Astrocyte (in vitro differentiated cells and primary cell): ENCODE measurements around the gene SNCAIP. TPM values are rescaled to one million over a fixed set of nuclear protein-coding genes. Genes with fewer than 3 reads are reported as not detected.

Source experiments
- DNase-seq: peaks from one replicate; pipeline ENCODE4 v3.0.0-alpha.2; 2010; ENCODE audit warnings: low read depth
- FAIRE-seq: peaks from 2 replicates; lab custom pipeline; 2011; peaks lifted over from hg19 to GRCh38; lab: Jason Lieb, UNC
- H2AFZ ChIP-seq: 2 replicates; pipeline ENCODE4 v1.6.0; 2012; ENCODE audit warnings: low read depth, low read length, inconsistent platforms
- H3K27ac ChIP-seq: 2 replicates; pipeline ENCODE4 v1.5.1; 2011; ENCODE audit warnings: low read depth, low read length, inconsistent platforms
- H3K27me3 ChIP-seq: 2 replicates; pipeline ENCODE4 v1.6.0; 2011; ENCODE audit warnings: low read length, inconsistent platforms; ENCODE audit not compliant: insufficient read depth
- H3K36me3 ChIP-seq: 2 replicates; pipeline ENCODE4 v1.5.1; 2011; ENCODE audit warnings: low read length, inconsistent platforms; ENCODE audit not compliant: insufficient read depth
- H3K4me1 ChIP-seq: 2 replicates; pipeline ENCODE4 v1.5.1; 2011; ENCODE audit warnings: low read length, inconsistent platforms; ENCODE audit not compliant: insufficient read depth
- H3K4me2 ChIP-seq: 2 replicates; pipeline ENCODE4 v1.6.0; 2012; ENCODE audit warnings: low read length, inconsistent platforms
- H3K4me3 ChIP-seq: 2 replicates; pipeline ENCODE4 v1.5.1; 2011; ENCODE audit warnings: low read depth, mild to moderate bottlenecking, low read length, inconsistent platforms; ENCODE audit not compliant: insufficient read depth
- H3K79me2 ChIP-seq: 2 replicates; pipeline ENCODE4 v1.6.0; 2012; ENCODE audit warnings: mild to moderate bottlenecking, low read length, inconsistent platforms; ENCODE audit not compliant: insufficient read depth
- H3K9ac ChIP-seq: 2 replicates; pipeline ENCODE4 v1.6.0; 2012; ENCODE audit warnings: mild to moderate bottlenecking, low read length, inconsistent platforms
- H3K9me3 ChIP-seq: 2 replicates; pipeline ENCODE4 v1.5.1; 2012; ENCODE audit warnings: low read depth, mild to moderate bottlenecking, low read length, inconsistent platforms; ENCODE audit not compliant: insufficient read depth
- H4K20me1 ChIP-seq: 2 replicates; pipeline ENCODE4 v1.6.0; 2012; ENCODE audit warnings: low read length, inconsistent platforms; ENCODE audit not compliant: insufficient read depth
- H3K27ac Mint-ChIP-seq: one replicate; pipeline ENCODE4 v1.8.0; 2021; ENCODE audit warnings: mild to moderate bottlenecking, mixed read lengths; ENCODE audit not compliant: unreplicated experiment
- H3K27me3 Mint-ChIP-seq: one replicate; pipeline ENCODE4 v1.8.0; 2021; ENCODE audit warnings: low read depth, mixed read lengths; ENCODE audit not compliant: unreplicated experiment
- H3K36me3 Mint-ChIP-seq: one replicate; pipeline ENCODE4 v1.8.0; 2021; ENCODE audit warnings: low read depth, mixed read lengths; ENCODE audit not compliant: unreplicated experiment
- H3K4me1 Mint-ChIP-seq: one replicate; pipeline ENCODE4 v1.8.0; 2021; ENCODE audit warnings: low read depth, mixed read lengths; ENCODE audit not compliant: unreplicated experiment
- H3K4me3 Mint-ChIP-seq: one replicate; pipeline ENCODE4 v1.8.0; 2021; ENCODE audit warnings: mild to moderate bottlenecking, moderate library complexity, mixed read lengths; ENCODE audit not compliant: unreplicated experiment
- H3K9me3 Mint-ChIP-seq: one replicate; pipeline ENCODE4 v1.8.0; 2021; ENCODE audit warnings: mild to moderate bottlenecking, mixed read lengths; ENCODE audit not compliant: unreplicated experiment
- CTCF ChIP-seq: IDR thresholded peaks from 2 replicates; pipeline ENCODE4 v1.5.1; 2011; ENCODE audit warnings: low read depth, mild to moderate bottlenecking, inconsistent platforms, low read length, moderate library complexity; ENCODE audit not compliant: insufficient read depth
- EZH2 ChIP-seq: IDR thresholded peaks from 2 replicates; pipeline ENCODE4 v1.6.1; 2012; ENCODE audit warnings: mild to moderate bottlenecking, low read length, inconsistent platforms; ENCODE audit not compliant: insufficient read depth
- total RNA-seq: library from RNA; stranded (reverse); gene quantifications from 2 replicates; pipeline ENCODE4 v1.2.1, GENCODE V29; 2021

Gene SNCAIP
- total RNA-seq, 1 donor from 2014 or later = 1.7 TPM

- DNase-seq (no peak), FAIRE-seq (no peak)
- no peak overlapping the region for H2AFZ ChIP-seq
- H3K27ac Mint-ChIP-seq = no peak overlapping the region
- H3K9me3 ChIP-seq = no peaks in the 10 kb centered on the region
- no peaks in the 10 kb centered on the region for H3K27me3 ChIP-seq
- no peak overlapping the region for H3K4me3 ChIP-seq
- no peak for TF ChIP-seq CTCF
- no peak for TF ChIP-seq EZH2
- H3K27ac ChIP-seq = no peak overlapping the region
- H3K4me3 Mint-ChIP-seq = no peak overlapping the region
- H3K4me1 Mint-ChIP-seq = no peaks in the 10 kb centered on the region
- no peaks in the 10 kb centered on the region for H3K4me1 ChIP-seq
- H3K27me3 Mint-ChIP-seq = no peaks in the 10 kb centered on the region
- H3K9me3 Mint-ChIP-seq = no peaks in the 10 kb centered on the region
- H3K79me2 ChIP-seq = no peaks in the 10 kb centered on the region
- no peak overlapping the region for H3K9ac ChIP-seq
- no peak overlapping the region for H3K4me2 ChIP-seq
- no peaks in the 10 kb centered on the region for H4K20me1 ChIP-seq
- H3K36me3 Mint-ChIP-seq = no peaks in the 10 kb centered on the region
- no peaks in the 10 kb centered on the region for H3K36me3 ChIP-seq
Measured at GRCh38 chr5:122434205-122434970, 122.4 kb downstream of the SNCAIP start.

GRCh38 chr5:122435234-122435633 lies 123.2 kb downstream of the SNCAIP start:
- H3K36me3 Mint-ChIP-seq = no peaks in the 10 kb centered on the region

More at GRCh38 chr5:122435234-122435633, 123.2 kb downstream of the SNCAIP start:
- Histone ChIP-seq H3K4me2 (no peak overlapping the region), H3K4me1 (no peaks in the 10 kb centered on the region), H3K79me2 (no peaks in the 10 kb centered on the region), H3K27ac (no peak overlapping the region), H3K9ac (no peak overlapping the region), H3K9me3 (no peaks in the 10 kb centered on the region), H3K27me3 (no peaks in the 10 kb centered on the region), H3K36me3 (no peaks in the 10 kb centered on the region), H2AFZ (no peak overlapping the region), H4K20me1 (no peaks in the 10 kb centered on the region), H3K4me3 (no peak overlapping the region)
- no peak for TF ChIP-seq CTCF
- TF ChIP-seq EZH2 = no peak
- Mint-ChIP-seq H3K27me3 (no peaks in the 10 kb centered on the region), H3K4me3 (no peak overlapping the region), H3K9me3 (no peaks in the 10 kb centered on the region), H3K4me1 (no peaks in the 10 kb centered on the region), H3K27ac (no peak overlapping the region)
- DNase-seq = no peak
- FAIRE-seq = no peak
